Activated CD4-positive, CD25-positive, alpha-beta regulatory T cell (primary cell): ENCODE measurements around the gene GLTP.
"Not testable (repeated sequence)": the region's sequence is repeated elsewhere in the genome, so short reads cannot be mapped to it uniquely, and the experiment has no call there.

ENCODE experiments used
- DNase-seq, 4 experiments: peaks; one replicate each; lab custom pipeline; 2025; lab: John Stamatoyannopoulos, UW

GLTP gene

GRCh38 chr12:109902891-109903418, 22.6 kb upstream of the GLTP start:
- no peak for DNase-seq

- DNase-seq, result no peak
Observed at GRCh38 chr12:109900752-109901580, 20.6 kb upstream of the GLTP start.

- peak; percentile 23 to 63 (median 40) for DNase-seq
Observed at GRCh38 chr12:109899783-109900751, 19.7 kb upstream of the GLTP start, which contains the start of gene TCHP. TCHP (plus strand) TSS chr12:109900274; CDS start chr12:109903027, 2,753 bp downstream.

- DNase-seq, result not testable (repeated sequence)
Observed at GRCh38 chr12:109899345-109899744, 19.0 kb upstream of the GLTP start.

GRCh38 chr12:109897029-109897428, 16.7 kb upstream of the GLTP start:
- DNase-seq, result no peak

GRCh38 chr12:109896188-109896587, 15.8 kb upstream of the GLTP start:
- no peak for DNase-seq

- DNase-seq, result no peak
Observed at GRCh38 chr12:109894939-109895338, 14.6 kb upstream of the GLTP start.

- no peak for DNase-seq
Observed at GRCh38 chr12:109893261-109893995, 13.1 kb upstream of the GLTP start.

- no peak for DNase-seq
Observed at GRCh38 chr12:109892748-109893147, 12.4 kb upstream of the GLTP start.

- no peak for DNase-seq
Observed at GRCh38 chr12:109892165-109892715, 11.9 kb upstream of the GLTP start.

- DNase-seq, result not testable (repeated sequence)
Observed at GRCh38 chr12:109891731-109892130, 11.4 kb upstream of the GLTP start.

- DNase-seq, result no peak
Observed at GRCh38 chr12:109890620-109891170, 10.4 kb upstream of the GLTP start.

- DNase-seq, result no peak
Observed at GRCh38 chr12:109888179-109889020, 8.1 kb upstream of the GLTP start.

- DNase-seq, result no peak
Observed at GRCh38 chr12:109885616-109886015, 5.3 kb upstream of the GLTP start.

- no peak for DNase-seq
Observed at GRCh38 chr12:109883461-109883860, 3.1 kb upstream of the GLTP start.

- no peak for DNase-seq
Observed at GRCh38 chr12:109881752-109882151, 1.4 kb upstream of the GLTP start.

- DNase-seq, result no peak
Observed at GRCh38 chr12:109880938-109881337, 597 bp upstream of the GLTP start.

- no peak for DNase-seq
Observed at GRCh38 chr12:109879351-109880042, 844 bp downstream of the GLTP start.

- no peak for DNase-seq
Observed at GRCh38 chr12:109878749-109879148, 1.6 kb downstream of the GLTP start.

GRCh38 chr12:109878247-109878625, 2.1 kb downstream of the GLTP start:
- no peak for DNase-seq
